ENCODE measurements around the gene SLC12A6.
"Not testable (repeated sequence)": the region's sequence is repeated elsewhere in the genome, so short reads cannot be mapped to it uniquely, and the experiment has no call there.

Gene SLC12A6

DNA sequence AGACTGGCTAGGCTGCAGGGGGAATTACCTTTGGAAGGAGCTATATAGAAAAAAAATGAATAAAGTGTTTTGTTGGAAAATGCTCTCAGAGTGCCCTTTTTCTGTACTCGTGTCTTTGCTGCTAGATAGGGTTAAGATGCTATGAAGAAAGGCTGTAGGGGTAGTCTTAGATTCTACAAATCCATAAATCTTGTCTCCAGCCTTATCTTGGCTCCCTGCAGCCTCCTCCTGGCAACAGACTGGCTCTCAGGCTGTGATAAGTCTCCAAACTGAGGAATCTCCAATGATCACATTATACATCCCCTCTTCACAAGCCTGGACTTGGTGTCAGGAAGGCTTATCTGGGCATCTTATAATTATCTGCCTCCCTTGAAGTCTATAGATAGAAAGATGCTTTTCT, 20.1 kb upstream of the SLC12A6 start:
- no peak for DNase-seq (ENCODE audit: low spot score)

DNA sequence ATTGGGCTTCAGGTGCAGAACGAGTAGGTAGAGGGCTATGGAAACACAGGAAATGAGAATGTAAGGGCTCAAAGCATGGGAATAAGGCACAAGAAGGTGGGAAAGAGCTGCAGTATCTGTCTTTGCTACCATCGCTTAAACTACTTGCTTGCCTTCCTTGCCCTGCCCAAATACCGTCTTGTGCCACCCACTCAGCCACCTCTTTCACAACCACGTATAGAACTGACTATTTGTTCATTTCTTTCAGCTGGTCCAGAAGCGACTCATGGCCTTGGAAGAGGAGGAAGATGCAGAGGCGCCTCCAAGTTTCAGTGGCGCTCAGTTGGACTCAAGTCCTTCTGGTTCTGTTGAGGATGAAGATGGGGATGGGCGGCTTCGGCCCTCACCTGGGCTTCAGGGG, 17.7 kb upstream of the SLC12A6 start:
- DNase-seq (ENCODE audit: low spot score) = no peak

DNA sequence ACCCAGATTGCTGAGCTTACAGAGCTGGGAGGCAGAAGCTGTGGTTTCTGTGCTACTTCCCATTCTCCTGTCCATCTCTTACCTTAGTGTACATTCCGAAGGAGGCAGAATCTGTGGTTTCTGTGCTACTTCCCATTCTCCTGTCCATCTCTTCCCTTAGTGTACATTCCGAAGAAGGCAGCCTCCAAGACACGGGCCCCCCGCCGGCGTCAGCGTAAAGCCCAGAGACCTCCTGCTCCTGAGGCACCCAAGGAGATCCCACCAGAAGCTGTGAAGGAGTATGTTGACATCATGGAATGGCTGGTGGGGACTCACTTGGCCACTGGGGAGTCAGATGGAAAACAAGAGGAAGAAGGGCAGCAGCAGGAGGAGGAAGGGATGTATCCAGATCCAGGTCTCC, 16.7 kb upstream of the SLC12A6 start:
- DNase-seq (ENCODE audit: low spot score) = no peak

DNA sequence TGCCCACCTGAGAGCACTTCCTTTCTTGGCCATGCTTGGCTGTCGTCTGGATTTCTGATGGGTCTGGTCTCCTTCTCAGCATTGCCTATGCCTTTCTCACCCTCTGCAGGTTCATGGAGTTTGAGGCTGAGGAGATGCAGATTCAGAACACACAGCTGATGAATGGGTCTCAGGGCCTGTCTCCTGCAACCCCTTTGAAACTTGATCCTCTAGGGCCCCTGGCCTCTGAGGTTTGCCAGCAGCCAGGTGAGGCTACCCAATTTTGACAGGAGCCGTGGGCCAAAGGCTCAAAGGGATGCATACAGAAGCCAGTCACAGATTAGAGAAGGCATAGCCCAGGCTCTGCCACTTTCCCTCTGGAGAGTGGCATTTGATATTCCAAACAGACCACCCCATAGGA, 16.0 kb upstream of the SLC12A6 start:
- peak; percentile 26 for DNase-seq (ENCODE audit: low spot score)

DNA sequence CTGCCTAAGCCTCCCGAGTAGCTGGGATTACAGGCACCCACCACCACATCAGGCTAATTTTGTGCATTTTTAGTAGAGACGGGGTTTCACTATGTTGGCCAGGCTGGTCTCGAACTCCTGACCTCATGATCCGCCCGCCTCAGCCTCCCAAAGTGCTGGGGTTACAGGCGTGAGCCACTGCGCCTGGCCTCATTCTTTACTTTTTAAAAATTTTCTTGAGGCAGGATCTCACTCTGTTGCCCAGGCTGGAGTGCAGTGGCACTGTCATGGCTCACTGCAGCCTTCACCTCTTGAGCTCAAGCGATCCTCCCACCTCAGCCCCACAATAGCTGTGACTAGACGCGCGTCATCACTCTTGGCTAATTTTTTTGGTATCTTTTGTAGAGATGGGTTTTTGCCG, 15.4 kb upstream of the SLC12A6 start:
- not testable (repeated sequence) for DNase-seq (ENCODE audit: low spot score)

DNA sequence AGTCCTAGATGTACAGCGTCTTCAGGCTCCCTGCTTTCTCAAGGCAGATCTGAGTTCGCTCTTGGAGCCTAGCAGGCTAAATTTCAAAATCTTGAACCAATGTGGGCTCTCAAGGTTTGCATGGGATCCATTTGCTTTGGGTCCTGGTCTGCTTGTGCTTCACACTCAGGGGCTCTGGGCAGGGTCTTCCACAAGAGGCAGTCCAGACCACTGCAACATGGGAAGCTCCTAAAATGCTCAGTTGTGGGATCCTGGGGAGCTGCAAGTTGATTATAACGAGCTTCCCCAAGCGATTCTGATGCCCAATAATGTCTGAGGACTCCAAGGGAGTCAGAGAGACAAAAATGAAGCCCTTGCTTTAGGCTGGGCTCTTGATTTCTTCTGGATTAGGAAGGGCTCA, 12.2 kb upstream of the SLC12A6 start:
- DNase-seq (ENCODE audit: low spot score) = no peak

DNA sequence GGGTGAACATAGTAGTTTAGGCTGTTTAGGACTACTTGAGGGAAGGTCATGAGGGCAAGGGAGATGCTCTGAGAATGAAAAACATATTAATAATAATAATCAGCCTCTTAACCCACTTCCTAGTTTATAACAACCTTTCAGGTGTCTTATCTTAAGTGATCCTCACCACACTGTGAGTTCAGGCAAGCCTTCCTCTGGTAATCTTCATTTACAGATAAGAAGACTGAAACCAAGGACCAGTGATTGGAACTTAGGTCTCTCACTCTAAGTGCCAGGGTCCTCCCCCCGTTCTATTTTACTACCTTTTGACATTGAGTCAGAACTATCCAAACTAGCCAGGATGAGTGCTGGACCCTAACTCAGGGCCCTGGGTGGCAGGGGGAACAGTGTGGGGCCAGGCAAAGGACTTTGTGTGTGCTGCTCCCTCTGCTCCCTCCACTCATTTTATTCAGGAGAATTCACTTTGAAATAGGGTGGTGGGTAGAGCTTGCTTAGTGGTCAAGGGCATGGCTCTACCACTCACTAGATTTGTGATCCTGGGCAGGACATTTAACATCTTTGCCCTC, 11.2 kb upstream of the SLC12A6 start:
- no peak for DNase-seq (ENCODE audit: low spot score)

DNA sequence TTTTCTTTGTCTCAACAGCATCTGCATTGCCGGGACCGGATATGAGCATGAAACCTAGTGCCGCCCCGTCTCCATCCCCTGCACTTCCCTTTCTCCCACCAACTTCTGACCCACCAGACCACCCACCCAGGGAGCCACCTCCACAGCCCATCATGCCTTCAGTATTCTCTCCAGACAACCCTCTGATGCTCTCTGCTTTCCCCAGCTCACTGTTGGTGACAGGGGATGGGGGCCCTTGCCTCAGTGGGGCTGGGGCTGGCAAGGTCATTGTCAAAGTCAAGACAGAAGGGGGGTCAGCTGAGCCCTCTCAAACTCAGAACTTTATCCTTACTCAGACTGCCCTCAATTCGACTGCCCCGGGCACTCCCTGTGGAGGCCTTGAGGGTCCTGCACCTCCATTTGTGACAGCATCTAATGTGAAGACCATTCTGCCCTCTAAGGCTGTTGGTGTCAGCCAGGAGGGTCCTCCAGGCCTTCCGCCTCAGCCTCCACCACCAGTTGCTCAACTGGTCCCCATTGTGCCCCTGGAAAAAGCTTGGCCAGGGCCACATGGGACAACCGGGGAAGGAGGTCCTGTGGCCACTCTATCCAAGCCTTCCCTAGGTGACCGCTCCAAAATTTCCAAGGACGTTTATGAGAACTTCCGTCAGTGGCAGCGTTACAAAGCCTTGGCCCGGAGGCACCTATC, 10.5 kb upstream of the SLC12A6 start:
- no peak for DNase-seq (ENCODE audit: low spot score)

DNA sequence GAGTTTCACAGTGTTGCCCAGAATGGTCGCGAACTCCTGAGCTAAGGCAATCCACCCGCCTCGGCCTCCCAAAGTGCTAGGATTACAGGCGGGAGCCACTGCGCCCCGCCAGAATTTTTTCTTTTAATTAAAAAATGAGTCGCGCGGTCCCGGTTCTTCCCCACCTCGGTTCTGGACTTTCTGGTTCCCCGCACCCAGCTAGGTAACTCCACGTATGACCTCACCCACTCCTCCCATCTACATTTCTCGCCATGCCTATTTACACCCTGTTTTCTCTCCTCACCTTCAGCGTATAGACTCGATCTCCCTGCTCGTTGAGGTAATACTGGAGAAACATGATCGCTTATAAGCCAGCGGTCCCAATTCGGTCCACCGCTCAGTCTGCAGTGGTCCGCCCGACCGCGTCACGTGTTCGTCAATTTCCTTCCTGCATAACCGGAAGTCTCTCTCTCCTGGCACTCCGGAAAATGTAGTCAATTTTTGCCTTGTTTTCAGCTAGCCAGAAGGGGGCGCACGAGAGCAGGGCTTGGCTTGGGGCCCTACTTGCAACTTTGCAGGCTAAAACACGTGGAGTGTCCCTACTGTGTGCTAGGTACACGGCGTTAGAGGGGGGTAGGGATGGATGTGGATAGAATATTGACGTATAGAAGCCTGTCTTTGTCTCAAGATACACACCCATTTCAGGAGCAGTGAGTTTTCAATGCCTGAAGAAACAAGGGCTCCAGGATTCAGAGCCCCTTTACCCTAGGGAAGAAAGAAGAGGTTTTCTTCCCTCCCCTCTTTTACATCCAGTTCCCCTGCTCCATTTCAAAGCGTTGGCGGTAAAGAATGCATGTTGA, 5.4 kb upstream of the SLC12A6 start, which contains the start of the genes NOP10 and NUTM1:
NOP10 (minus strand) TSS at position 400 of the 839 bp plus-strand sequence; CDS start at position 337, 63 bp downstream.
NUTM1 (plus strand) TSS at position 579 of the 839 bp plus-strand sequence. CDS start 382 bp downstream, outside the sequence.
- peak; percentile 81 for DNase-seq (ENCODE audit: low spot score)

DNA sequence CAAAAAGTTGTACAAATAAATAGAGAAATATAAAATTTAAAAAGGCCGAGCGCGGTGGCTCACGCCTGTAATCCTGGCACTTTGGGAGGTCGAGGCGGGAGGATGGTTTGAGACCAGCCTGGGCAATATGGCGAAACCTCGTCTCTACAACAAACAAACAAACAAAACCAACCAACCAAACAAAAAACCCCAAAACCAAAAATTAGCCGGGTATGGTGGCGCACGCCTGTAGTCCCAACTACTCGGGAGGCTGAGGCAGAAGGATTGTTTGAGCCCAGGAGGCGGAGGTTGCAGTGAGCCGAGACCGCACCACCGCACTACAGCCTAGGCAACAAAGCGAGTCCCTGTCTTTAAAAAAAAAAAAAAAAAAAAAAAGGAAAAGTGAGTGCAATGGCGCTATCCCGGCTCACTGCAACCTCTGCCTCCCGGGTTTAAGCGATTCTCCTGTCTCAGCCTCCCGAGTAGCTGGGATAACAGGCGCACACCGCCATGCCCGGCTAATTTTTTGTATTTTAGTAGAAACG, 4.7 kb upstream of the SLC12A6 start:
- not testable (repeated sequence) for DNase-seq (ENCODE audit: low spot score)

DNA sequence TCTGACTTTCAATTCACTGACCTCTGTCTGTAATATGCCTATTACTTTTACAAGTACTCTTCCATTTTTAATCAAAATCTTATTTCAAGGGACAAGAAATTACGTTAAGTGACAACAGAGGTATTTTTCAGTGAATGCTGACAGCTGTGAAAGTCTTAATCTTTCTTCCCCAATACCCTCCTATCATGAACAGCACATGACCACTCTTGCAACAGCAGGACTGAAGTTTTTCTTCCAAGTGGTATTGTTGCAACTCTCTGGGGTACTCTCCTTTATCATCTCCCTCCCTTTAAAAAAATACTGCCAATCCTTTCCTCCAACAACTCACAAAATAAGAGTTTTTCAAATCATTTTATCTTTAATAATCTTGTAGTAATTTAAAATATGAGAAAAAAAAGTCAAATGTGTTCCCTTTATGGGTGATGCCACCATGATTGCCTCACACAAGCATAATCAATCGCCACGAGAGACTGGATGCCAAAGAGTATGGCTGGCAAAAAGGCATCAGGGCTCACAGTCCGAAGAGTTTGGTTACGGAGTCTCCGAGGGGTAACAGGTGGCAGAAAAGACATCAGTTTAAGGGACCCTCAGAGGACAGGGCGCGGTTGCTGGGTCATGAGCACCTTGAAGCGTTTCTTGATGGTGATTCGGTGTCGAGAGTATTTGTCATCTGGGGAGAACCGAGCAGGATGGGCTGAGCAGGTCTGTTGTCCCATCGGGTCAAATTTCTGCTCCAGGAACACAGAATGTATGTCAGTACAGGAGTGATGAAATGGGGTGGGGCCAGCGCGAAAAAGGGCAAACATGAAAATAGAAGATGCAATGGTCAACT, 4.0 kb upstream of the SLC12A6 start:
- no peak for DNase-seq (ENCODE audit: low spot score)

DNA sequence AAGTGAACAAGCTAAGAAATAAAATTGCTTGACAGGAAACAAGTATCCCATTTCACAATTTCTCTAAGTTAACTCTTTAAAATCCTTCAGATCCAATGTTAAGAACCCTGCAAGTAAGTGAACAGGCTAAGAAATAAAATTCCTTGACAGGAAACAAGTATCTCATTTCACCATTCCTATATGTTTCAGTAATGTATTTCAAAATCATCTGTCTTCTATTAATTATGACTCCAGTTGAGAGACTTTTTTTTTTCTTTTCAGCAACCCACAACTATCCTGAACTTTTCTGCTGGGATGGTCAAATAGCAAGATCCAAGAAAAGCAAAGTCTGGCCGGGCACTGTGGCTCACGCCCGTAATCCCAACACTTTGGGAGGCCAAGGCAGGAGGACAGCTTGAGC, 2.4 kb upstream of the SLC12A6 start:
- no peak for DNase-seq (ENCODE audit: low spot score)

DNA sequence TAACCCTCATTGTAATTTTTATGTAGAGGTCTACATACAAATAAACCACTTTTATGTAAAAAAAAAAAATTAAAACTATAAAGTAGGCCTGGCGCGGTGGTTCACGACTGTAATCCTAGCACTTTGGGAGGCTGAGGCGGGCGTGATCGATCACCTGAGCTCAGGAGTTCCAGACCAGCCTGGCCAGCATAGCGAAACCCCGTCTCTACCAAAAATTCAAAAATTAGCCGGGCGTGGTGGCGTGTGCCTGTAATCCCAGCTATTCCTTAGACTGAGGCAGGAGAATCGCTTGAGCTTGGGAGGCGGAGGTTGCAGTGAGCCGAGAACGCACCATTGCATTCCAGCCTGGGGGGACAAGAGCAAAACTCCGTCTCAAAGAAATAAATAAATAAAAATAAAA, 766 bp upstream of the SLC12A6 start:
- no peak for DNase-seq (ENCODE audit: low spot score)

DNA sequence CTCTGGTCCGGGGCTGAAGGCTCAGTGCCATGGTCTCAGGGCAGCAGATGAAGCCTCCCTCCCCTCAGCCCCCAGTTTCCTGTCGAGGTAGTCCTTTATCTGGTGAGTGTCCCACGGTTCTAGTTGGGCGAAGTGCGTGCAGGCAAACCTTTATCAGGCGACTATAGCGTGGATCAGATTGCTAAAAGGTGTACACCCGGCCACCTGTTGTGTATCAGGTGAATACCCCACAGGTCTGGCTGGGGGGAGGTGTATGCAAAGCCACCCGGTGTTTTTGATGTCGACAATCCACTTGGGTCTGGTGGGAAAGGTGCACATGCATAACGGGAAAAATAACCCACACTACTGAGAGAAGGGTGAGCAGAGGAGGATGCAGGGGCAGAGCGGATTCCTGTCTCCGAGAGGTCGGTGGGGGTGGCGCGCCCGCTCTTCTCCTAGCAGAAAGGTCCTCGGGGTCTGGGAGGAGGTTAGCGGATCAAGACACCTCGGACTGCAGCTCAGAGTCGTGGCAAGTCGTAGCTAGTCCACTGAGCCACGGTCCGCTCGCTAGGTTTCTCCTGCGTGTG, 507 bp downstream of the SLC12A6 start:
- DNase-seq (ENCODE audit: low spot score) = no peak

DNA sequence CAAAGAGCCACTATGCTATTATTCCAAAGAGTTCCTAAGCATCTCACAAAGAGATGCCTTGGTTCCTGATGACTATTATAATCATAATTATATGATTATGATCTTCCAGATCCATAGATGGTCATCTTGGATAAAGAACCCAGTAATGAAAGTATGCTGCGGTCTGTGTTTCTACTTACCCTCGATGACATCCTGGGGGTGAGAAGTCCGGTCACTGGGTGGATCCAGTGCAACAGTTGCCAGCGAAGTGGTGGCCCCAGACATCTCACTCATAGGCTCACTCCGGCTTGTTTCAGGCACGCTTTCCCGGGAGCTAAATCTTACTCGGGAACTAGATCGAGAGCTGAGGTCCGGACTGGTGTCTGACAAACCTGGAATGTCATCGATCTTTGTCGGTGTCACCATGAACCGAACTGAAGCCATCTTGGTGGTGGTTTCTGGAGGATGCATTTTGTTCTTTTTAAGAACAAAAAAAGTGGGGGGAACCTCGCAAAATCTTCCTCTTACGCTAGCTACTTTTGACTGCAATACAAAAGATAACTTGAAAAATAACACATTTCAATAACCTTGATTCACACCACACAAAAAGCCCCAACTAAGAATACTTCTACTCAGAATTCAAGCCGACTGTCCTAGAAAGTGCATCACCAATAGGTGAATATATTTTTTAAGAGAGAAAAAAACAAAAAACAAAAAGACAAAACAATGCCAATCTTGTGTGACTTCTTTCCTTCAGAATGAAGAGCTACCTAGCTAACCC, 1.2 kb downstream of the SLC12A6 start:
- no peak for DNase-seq (ENCODE audit: low spot score)

DNA sequence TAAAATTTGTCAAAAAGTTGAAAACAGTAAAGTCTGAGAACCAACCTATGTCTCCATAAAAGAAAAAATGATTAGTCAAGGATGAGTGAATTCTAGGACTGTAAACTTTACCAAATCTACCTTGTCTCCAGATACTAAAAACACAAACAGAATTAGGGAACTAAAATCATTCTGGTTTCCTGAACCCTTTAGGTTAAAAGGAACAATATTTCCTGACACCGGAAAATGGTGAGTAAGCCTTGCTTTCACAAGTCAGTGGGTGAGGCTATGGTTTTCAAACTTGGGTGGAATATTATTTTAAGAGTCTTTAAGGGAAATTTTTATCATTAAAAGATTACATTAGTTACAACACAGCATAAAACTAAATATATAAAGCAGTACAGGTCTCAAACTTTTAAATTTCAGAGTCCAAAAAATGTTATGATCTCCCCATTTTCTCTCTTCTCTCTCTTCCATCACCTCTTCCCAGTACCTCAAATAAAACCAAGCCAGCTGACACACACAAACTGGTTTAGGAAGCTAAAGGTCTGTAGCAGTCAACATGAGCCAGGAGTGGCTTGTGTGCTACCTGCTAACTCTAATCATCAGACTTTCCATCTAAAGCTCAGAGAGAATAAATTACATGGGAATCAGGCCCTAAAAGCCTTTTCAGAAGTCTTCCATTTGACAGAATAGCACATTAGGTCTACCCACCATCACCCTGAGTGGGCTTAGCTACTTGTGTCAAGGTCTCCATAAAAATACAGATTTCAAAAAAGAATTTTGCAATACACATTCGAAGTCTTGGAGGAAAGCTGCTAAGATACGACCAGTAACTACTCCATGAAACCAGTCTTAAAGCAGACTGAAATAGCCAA, 2.2 kb downstream of the SLC12A6 start:
- DNase-seq (ENCODE audit: low spot score) = no peak

DNA sequence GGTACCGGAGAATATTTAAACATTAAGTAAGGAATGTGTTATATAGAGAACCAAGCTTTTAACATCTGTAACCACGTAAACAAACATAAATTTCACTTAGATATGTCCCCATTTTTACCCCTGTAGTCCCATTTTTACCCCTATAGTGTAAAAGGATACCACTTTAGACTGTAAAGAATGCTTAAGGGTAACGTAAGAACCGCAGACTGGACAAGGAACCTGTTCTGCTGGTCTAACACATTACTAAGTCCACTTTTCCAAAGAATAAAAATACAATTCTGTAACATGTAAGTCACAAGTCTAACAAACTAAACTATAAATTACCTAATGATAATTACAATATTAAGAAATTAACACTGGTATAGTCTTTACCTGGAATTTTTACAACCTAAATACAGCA, 2.9 kb downstream of the SLC12A6 start:
- no peak for DNase-seq (ENCODE audit: low spot score)

DNA sequence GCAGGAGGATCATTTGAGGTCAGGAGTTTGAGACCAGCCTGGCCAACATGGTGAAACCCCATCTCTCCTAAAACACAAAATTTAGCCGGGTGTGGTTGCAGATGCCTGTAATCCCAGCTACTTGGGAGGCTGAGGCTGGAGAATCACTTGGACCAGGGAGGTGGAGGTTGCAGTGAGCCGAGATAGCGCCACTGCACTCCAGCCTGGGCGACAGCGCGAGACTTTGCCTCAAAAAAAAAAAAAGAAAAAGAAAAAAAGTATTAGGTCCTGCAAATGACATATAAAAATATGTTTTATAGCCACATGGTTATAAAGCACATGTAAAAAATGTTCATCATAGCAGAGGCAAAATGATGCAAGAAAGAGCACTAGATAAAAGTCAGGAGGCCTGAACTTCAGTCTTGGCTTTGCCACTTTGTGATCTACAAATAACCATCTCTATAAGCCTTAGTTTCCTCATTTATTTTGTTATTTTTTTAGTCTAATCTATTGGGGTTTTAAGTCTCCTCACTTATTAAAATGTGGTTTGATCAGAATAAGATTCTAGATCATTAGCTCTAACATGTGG, 4.9 kb downstream of the SLC12A6 start:
- no peak for DNase-seq (ENCODE audit: low spot score)

DNA sequence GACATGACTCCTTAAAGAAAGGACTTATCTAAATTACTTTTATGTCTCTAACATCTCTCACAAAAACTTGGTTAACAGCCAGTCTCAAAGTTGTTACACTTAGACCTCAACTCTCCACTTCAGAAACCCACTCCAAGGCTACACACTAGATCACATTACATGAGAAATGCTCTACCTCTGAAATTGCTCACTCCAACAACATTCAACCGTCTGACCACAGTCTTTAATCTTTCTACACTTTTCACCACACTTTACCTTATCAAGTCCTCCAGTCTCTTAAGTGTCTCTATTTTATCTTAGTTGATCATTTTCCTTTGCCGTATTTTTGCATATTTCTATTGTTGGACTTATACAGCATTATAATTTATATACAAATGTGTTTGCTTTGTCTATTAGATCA, 5.8 kb downstream of the SLC12A6 start:
- DNase-seq (ENCODE audit: low spot score) = no peak
